ENCODE data around the gene SCYGR5. TPM values are rescaled to one million over a fixed set of nuclear protein-coding genes. Genes with fewer than 3 reads are reported as not detected.
"Not testable (repeated sequence)": the region's sequence is repeated elsewhere in the genome, so short reads cannot be mapped to it uniquely, and the experiment has no call there.

The SCYGR5 gene
- total and polyA plus RNA-seq, 2 of the 8 experiments (the other 6 are each of a cell fraction or from before 2014, with no cell fraction given), result not detected

GRCh38 chr2:227671170-227671905, 4.7 kb downstream of the SCYGR5 start (continued):
- TF ChIP-seq RBBP5 (IDR thresholded peaks at IDR 0.05; ENCODE audit: borderline replicate concordance, low read depth, low read length), result no peak
- TF ChIP-seq MAX (IDR thresholded peaks at IDR 0.05), result no peak
- TF ChIP-seq CBX8 (IDR thresholded peaks at IDR 0.05; ENCODE audit: borderline replicate concordance, low read depth, low read length), result no peak
- no peak for TF ChIP-seq TAF1 (IDR thresholded peaks at IDR 0.05; ENCODE audit: low read depth, low read length)

GRCh38 chr2:227673620-227674019, 7.0 kb downstream of the SCYGR5 start:
- H2BK12ac ChIP-seq (ENCODE audit: low read depth, low read length); H4K8ac ChIP-seq (ENCODE audit: extremely low read depth, insufficient read depth, low read length); H3K27ac ChIP-seq (ENCODE audit: low read depth, low read length); H3K4me3 ChIP-seq (ENCODE audit: extremely low read depth in 1 of 4, insufficient read depth in 2 of 4, low read depth in 3 of 4, low read length in 4 of 4); H2AK5ac ChIP-seq (ENCODE audit: low read depth, low read length); H2AFZ ChIP-seq (ENCODE audit: low read length); H3K23me2 ChIP-seq (ENCODE audit: low read depth, low read length); H2BK15ac ChIP-seq (ENCODE audit: low read length); H4K91ac ChIP-seq (replicated peaks; ENCODE audit: insufficient read length, low read length); H4K20me1 ChIP-seq (replicated peaks in 1 of 2; ENCODE audit: control insufficient read depth in 1 of 2, insufficient read depth in 2 of 2, low read length in 2 of 2); H3K4ac ChIP-seq (replicated peaks; ENCODE audit: insufficient read length, low read depth, low read length); POLR2A ChIA-PET (ENCODE audit: partially characterized antibody); H3K79me2 ChIP-seq (ENCODE audit: control insufficient read depth in 1 of 2, insufficient read depth in 2 of 2, low read length in 2 of 2); H3K18ac ChIP-seq (ENCODE audit: extremely low read depth, low read length); H3K56ac ChIP-seq (replicated peaks; ENCODE audit: insufficient read length, low read depth, low read length); FAIRE-seq; H3K27me3 ChIP-seq (replicated peaks in 1 of 4; ENCODE audit: control insufficient read depth in 3 of 4, extremely low read depth in 1 of 4, insufficient read depth in 3 of 4, low read length in 3 of 4); H3K9ac ChIP-seq (replicated peaks in 1 of 4; ENCODE audit: extremely low read depth in 1 of 4, low read depth in 3 of 4, low read length in 3 of 4); H3K36me3 ChIP-seq (ENCODE audit: control insufficient read depth in 2 of 4, insufficient read depth in 4 of 4, low read length in 3 of 4); H3K79me1 ChIP-seq (ENCODE audit: low read depth, low read length); H2BK5ac ChIP-seq (ENCODE audit: low read depth, low read length); DNase-seq (ENCODE audit: low read depth in 1 of 2, low spot score in 2 of 2); H4K5ac ChIP-seq (ENCODE audit: insufficient read length, low read depth, low read length); H3K23ac ChIP-seq (ENCODE audit: insufficient read length); H2BK20ac ChIP-seq (ENCODE audit: low read length); H3K4me2 ChIP-seq (ENCODE audit: insufficient read depth in 1 of 2, low read depth in 2 of 2, low read length in 2 of 2); H3K9me3 ChIP-seq (ENCODE audit: insufficient read depth in 2 of 2, low read depth in 1 of 2, low read length in 1 of 2); H2BK120ac ChIP-seq (replicated peaks; ENCODE audit: low read depth, low read length); H3K4me1 ChIP-seq (replicated peaks in 1 of 4; ENCODE audit: control insufficient read depth in 3 of 4, insufficient read depth in 4 of 4, low read length in 3 of 4); H3K14ac ChIP-seq (ENCODE audit: insufficient read length): not testable (repeated sequence)
- CTCF ChIA-PET (ENCODE audit: partially characterized antibody), result interaction anchor here (1.5 kb wide), 1 partner anchor 33 kb away, joined by 3 read pairs; no protein-coding TSS in a partner anchor
- 79% methylated on average over 5 of the region's 5 CpGs; no CpG with 5 or more reads in 1 of the 2 experiments for WGBS, 2 experiments (ENCODE audit: extremely low coverage in 1 of 2, insufficient coverage in 1 of 2, insufficient read length in 1 of 2, insufficient replicate concordance in 2 of 2, low coverage in 1 of 2, low lambda C conversion rate in 2 of 2, missing lambda C conversion rate in 1 of 2)
